ENCODE results near the gene HEYL.
A peak's percentile ranks its signal among the peaks of the same experiment; 100 is the strongest.

Gene HEYL

GRCh38 chr1:39663559-39663958 lies 24.1 kb upstream of the HEYL start:
- DNase-seq = no peak

- no peak for DNase-seq
These were observed 23.4 kb upstream of the HEYL start for GRCh38 chr1:39662861-39663260.

DNA sequence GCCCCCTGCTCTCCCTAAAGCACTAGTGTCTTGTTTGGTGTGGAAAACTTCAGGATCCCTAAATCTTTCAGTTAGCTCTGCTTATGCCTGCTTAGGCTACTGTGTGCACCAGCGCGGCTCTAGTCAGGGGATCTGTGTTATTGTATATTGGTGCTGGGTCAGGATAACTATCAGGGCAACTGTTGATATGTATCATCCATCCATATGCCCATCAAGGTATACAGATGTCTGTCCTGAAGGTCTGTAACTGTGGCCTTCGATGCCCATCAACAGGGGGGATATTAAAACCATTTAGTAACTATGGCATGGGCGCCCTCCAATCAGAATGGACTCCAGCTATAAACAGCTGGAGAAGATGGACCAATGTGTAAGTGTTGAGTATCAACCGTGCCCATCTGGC lies 20.1 kb upstream of the HEYL start:
- no peak for DNase-seq

- DNase-seq = no peak
These were observed 19.7 kb upstream of the HEYL start for GRCh38 chr1:39659110-39659509.

GRCh38 chr1:39657923-39658485 lies 18.6 kb upstream of the HEYL start:
- DNase-seq = peak; percentile 54

DNA sequence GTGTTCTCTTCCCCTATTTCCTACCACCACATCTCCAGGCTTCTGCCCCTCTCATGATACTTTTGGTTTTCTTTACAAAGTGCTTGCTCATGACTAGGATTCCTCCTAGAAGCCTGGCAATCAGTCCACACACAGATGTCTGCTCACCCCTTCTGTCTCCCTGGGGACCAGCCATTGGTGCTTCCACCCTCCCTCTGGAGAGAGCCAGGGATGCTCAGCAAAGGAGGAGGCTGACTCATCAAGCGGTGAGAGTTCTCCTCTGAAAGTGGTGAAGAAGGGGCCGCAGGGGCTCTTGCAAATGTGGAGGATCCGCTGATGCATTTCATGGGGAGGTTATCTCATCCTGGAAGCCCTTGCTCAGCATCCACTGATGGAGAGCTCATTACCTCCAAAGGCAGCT lies 18.0 kb upstream of the HEYL start:
- no peak for DNase-seq

- no peak for DNase-seq
These were observed 16.9 kb upstream of the HEYL start for GRCh38 chr1:39656391-39656790.

GRCh38 chr1:39655578-39656268 lies 16.3 kb upstream of the HEYL start:
- no peak for DNase-seq

DNA sequence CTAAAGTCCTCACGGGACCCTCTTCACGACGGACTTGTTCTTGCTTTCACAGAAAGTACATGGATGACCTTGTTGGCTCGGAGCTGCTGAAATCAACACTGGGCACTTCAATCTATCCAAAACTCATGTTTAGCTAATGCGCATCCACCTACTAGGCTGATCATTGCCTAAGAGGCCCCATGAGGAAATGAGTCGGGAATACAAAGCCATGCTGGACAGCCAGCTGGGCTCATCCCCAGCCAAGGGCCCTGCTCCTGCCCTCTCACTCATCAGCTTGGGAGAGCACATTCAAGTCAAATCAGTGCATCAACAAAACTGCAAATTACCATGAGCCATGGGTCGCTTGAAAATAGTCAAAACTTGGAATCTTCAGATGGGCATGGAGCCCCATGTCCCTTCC lies 14.8 kb upstream of the HEYL start:
- no peak for DNase-seq

- DNase-seq = peak; percentile 70
These were observed 14.1 kb upstream of the HEYL start for GRCh38 chr1:39653546-39654031.

DNA sequence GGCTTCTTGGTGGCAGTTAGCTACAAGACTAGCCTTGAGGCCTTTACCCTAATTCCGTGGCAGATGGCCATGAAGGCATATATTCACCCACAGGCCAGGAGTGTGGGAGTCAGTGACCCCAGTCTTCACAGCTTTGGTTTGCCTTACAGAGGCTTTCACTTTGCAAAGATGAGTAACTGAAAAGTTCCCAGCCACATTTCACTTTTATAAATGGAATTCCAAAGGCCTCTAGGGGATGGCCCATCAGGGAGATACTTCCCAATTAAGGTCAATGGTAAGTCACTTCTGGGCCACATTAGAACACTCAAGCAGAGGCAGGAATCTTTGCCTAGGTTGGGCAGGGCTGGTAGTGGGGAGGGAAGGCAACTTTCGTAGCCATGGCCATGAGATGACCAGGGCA lies 13.1 kb upstream of the HEYL start:
- no peak for DNase-seq

GRCh38 chr1:39652105-39652504 lies 12.7 kb upstream of the HEYL start:
- DNase-seq = no peak

DNA sequence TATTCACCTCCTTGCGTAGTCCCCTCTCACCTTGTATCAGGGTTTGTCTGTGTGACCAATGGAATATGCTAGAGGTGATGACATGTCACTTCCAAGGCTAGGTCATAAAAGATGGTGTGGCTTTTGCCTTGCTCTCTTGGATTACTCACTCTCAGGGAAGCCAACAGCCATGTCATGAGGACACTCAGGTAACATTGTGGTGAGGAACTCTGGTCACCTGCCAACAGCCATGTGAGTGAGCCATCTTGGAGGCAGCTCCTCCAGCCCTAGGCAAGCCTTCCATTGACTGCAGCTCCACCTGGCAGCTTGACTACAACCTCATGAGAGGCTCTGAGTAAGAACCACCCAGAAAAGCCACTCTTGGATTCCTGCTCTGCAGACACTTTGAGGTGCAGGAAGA lies 11.0 kb upstream of the HEYL start:
- no peak for DNase-seq

GRCh38 chr1:39649636-39650185 lies 10.3 kb upstream of the HEYL start:
- DNase-seq = no peak

DNA sequence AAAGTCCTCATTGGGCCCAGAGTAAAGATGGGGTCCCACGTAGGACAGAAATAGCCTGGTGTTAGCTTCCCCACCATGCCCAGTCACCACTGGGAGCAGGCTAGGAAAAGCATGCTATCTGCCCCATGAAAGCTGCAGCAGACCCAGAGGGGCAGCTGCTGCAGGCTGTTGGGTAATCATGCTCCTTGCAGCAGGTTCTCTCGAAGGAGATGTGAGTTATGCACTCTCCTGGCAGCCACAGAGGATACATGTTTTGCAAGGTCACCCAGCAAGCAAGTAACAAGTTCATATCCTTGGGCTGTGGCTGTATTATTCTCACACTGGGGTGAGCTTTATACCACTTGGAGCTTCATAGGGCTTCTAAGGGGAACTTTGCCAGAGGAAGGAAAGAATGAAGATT lies 9.1 kb upstream of the HEYL start:
- DNase-seq = no peak

DNA sequence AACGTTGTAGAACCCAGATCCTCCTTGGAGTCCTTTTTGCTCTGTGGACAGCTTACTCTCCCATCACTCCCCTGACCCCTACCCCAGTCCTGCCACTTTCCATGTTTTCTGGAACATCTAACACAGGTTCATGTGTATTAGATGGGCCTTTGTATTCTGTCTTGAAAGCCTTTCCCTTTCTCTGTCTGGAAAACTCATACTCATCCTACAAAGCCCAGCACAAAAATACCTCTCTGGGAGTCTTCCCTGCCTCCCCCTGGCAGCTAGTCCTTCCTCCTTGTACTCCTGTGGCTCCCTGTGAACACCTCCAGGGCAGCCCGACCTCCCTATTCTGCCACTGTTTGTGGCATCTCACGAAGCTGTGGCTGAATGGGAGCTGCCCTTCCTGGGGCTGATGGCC lies 7.8 kb upstream of the HEYL start:
- no peak for DNase-seq

GRCh38 chr1:39646232-39647081 lies 7.0 kb upstream of the HEYL start:
- no peak for DNase-seq

DNA sequence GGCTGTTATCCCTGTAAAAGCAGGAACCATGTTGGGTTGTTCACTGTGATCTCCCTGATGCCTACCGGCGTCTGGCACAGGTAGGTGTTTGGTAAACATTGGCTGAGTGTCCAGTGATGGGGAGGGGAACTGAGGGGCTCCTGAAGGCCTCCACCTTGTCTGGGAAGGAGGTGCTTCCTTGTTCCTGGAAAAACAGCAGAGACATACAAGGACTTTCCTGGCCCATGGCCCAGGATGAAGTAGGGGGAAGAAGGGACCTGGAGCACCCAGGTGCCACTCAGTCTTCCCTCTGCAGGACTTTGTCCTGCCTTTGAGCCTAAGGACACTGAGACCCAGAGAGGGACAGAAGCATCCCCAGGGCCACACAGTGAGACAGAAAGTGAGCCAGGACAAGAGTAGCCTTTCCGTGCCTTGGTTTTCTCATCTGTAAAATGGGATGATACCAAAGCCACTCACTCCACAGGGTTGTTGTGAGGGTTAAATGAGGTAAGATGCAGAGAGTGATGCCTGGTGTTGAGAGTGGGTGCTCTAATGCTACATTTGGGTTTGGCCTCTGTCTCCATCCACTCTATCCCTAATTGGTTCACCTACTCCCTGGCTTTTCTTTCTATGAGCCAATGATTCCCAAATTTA lies 6.1 kb upstream of the HEYL start:
- no peak for DNase-seq

- no peak for DNase-seq
These were observed 4.3 kb upstream of the HEYL start for GRCh38 chr1:39643705-39644104.

DNA sequence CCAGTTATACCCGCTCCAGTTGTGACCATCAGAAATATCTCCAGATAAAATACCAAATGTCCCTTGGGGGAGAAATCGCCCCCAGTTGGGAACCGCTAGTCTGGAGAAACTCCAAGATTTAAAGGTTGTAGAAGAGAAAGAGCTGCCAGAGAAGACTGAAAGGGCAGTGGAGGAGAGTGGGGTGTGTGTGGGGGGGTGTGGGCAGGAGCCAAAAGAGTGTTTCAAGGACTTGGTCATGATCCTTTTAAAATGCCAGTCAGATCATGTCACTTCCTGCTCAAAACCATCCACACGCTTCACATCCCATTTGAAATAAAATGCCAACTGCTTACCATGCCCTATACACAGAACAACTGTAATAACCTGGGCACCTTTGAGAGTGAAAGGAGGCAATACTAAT lies 3.4 kb upstream of the HEYL start:
- no peak for DNase-seq

DNA sequence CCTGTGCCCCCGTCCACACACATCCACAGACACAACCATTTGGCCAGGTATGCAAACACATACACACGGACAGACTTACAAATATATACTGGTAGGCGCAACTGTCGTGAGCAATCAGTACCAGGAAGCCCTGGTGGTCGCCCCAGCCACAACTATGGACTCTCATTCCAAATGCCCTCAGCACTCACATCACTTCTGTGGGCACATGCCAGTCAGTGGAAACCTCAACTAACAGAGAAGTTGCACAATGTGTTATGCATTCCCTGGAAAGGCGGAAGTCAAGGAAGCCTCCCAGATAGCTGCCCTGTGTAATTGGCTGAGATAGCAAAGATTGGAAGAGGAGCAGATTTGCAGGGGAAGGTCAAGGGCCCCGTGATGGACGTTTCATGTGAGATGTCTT lies 1.4 kb upstream of the HEYL start:
- no peak for DNase-seq

- DNase-seq = peak; percentile 43
These were observed 508 bp downstream of the HEYL start for GRCh38 chr1:39638965-39639304.

DNA sequence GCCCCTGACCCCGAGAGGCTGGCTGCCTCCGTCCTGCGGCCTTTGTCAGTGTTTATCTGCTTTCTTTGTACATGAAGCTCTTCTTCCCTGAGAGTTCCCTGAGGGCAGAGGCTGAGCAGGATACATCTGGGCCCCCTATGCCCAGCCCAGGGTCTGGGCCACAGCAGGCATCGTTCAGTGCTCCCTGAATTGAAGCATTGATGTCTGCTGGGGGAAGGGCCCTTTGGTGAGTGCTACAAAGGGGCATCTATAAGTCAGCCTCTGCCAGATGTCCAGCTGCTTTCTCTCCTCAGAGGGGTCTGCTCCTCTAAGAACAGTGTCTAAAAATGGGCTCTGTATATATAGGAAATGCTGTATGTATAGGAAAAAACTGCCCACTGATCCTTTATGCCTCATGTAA lies 2.1 kb downstream of the HEYL start:
- no peak for DNase-seq

GRCh38 chr1:39635871-39636210 lies 3.6 kb downstream of the HEYL start:
- no peak for DNase-seq
